Raji (cell line): ENCODE results near the gene CHD5.

ENCODE experiments used
- POLR2A ChIP-seq: IDR thresholded peaks from 2 replicates; pipeline ENCODE4 v1.6.1; 2011; ENCODE audit warnings: low read depth, low read length, control low read depth; ENCODE audit not compliant: insufficient read depth

The CHD5 gene

DNA sequence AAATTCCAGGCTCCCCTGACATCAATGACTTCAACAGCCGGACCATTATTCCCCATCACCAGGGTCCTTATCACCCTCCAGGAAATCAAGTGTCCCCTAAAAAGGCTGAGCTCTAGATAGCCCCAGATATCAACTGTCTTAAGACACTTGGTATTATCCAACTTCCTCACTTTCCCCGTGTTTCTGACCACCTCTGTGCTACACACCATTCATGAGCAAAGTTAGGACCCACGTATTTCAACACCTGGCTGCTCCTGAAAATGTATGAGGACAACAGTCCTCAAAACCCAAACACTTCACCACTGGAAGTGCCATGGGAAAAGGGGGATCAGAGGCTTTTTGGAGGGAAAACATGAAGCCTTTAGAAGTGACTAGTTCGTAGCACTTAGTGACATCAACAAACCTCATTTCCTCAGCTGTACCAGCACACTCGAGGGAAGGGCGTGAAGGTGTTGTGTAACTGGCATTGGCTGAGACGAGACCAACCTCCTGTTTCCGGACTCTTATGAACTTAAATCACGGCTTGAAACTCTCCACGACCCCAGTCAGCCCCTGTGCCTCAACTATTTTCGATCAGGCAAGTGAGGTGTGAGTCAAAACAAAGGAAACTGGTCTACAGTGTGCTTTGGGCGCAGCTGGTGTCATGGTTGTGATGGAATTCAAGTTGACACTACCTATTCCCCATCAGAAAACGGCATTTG is 4.1 kb upstream of the CHD5 start:
- no peak for TF ChIP-seq POLR2A

DNA sequence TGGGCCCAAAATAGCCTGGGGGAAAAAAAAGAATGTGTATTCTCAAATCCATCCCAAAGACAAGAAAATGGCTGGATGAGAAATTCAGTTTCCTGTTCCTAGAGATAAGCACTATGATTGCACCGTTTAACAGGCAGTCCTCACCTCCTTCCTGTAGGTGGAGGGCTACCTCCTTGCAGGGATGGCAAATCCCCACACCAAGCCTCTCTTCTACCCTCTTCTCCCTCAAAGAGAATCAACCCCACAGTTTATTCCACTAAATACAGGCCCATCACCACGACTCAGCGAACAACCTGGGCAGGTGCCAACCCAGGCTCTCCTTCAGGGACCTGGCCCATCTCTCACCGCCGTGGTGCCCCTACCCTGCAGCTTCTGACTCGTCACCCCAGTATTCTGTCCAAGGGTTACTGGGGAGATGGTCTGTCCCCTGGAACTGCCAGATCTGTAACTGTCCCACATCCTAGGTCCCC is 3.4 kb upstream of the CHD5 start:
- no peak for TF ChIP-seq POLR2A

DNA sequence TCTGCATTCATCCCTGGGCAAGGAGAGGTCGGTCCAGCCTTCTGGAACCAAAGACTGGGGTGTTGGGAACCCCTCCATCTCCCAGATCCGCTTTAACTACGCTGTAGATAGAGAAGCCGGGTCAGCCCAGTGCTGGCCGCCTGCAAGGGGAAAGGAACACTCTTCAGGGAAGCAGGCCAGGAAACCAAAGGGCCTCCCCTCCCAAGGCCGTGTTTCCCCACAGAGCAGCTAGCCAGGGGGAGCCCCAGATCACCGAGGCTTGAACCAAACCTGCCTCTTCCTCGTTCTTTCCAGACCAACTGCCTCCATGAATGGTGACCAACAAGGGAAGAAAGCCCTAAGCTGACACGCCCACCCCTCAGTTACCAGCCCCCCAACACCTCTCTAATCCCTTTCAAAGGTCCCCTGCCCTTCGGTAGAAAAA is 1.2 kb upstream of the CHD5 start:
- no peak for TF ChIP-seq POLR2A

DNA sequence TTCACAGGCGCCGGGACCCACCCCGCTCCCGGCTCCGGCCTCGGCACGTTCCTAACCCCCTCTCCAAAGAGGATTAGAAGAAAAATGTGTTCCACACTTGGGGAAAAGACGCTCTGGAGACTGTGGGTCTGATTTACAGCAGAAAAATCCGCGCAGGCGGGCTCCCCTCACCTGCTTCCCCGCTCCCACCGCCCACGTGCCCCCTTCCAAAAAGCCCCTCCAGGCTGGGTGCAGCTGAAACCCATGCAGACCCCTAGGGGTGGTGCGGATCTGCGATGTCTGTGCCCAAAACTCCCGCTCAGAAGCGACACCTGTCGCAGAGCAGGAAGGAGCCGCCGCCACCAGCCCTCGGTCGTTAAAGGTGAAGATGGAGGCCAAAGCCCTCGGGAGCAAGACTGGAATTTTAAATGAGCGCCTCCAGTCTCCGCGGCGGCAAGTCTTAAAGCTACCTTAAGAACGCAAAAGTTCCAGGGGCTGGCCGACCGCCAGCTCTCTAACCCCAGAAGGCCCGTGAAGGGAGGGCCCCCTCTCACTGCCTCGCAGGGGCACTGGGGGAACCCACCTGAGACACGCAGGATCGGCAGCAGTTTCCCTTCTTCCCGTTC is 688 bp upstream of the CHD5 start:
- TF ChIP-seq POLR2A = no peak

GRCh38 chr1:6179564-6180175 is 451 bp downstream of the CHD5 start:
- no peak for TF ChIP-seq POLR2A

- no peak for TF ChIP-seq POLR2A
Observed at GRCh38 chr1:6178751-6179563, 1.2 kb downstream of the CHD5 start.

GRCh38 chr1:6177681-6178380 is 2.3 kb downstream of the CHD5 start:
- no peak for TF ChIP-seq POLR2A

DNA sequence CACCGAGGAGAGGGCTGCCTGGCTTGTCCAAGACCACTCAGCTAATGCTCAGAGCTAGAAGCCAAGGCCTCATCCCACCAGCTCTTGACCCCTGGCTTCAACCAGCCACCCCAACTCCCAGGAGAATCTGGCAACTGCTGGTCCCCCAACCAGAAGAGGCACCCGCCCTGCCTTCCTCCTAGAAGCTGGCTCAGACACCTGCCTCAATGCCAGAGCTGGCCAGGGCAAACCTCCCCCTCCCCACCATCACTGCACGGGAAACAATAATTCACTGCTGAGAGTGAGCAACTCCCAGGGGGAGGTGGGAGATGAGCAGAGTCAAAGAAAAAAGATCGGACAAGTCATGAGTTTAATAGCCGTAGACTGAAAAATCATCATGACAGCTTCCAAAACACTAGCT is 3.3 kb downstream of the CHD5 start:
- TF ChIP-seq POLR2A = no peak

DNA sequence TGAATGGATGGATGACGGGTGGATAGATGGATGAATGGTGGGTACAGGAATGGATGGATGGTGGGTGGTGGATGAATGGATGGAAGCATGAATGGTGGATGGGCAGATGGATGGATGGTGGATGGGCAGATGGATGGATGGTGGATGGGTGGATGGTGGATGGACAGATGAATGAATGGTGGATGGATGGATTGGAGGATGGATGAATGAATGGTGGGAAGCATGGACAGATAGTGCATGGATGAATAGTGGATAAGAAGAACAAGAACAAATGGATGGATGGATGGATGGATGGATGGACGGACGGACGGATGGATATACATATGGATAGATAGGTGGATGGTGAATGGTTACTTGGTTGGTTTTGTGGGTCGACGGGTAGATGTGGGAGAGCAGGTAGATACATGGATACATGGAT is 4.7 kb downstream of the CHD5 start:
- TF ChIP-seq POLR2A = no peak

- TF ChIP-seq POLR2A = no peak
Observed at GRCh38 chr1:6174621-6175410, 5.3 kb downstream of the CHD5 start.

GRCh38 chr1:6172549-6172948 is 7.6 kb downstream of the CHD5 start:
- TF ChIP-seq POLR2A = no peak

- TF ChIP-seq POLR2A = no peak
Observed at GRCh38 chr1:6171548-6172124, 8.5 kb downstream of the CHD5 start.

GRCh38 chr1:6170742-6171201 is 9.3 kb downstream of the CHD5 start:
- TF ChIP-seq POLR2A = no peak
